ENCODE results near the gene CALML5. TPM values are rescaled to one million over a fixed set of nuclear protein-coding genes. Genes with fewer than 3 reads are reported as not detected.
A peak's percentile ranks its signal among the peaks of the same experiment; 100 is the strongest.

Gene CALML5
- total and polyA plus RNA-seq, 5 donors from 2014 or later, result not detected

GRCh38 chr10:5531558-5532306 is 32.4 kb upstream of the CALML5 start:
- no peaks in the 10 kb centered on the region for H3K4me1 Mint-ChIP-seq
- H3K36me3 Mint-ChIP-seq, result no peaks in the 10 kb centered on the region
- DNase-seq (no peak), ATAC-seq (ENCODE audit: low read depth in 2 of 2) (no peak)
- peak overlapping the region in 2 of 3 donors; percentile 40 to 66 for H3K27ac Mint-ChIP-seq
- no peaks in the 10 kb centered on the region for H3K4me1 ChIP-seq (ENCODE audit: control insufficient read depth, insufficient read depth, low read length, poor library complexity, severe bottlenecking)
- H3K9me3 ChIP-seq (ENCODE audit: control insufficient read depth in 2 of 2, low read length in 2 of 2), result no peaks in the 10 kb centered on the region
- H3K4me3 Mint-ChIP-seq, result no peak overlapping the region
- no peak overlapping the region for H3K27ac ChIP-seq (ENCODE audit: insufficient read depth, low read length, poor library complexity, severe bottlenecking)
- no peaks in the 10 kb centered on the region for H3K9me3 Mint-ChIP-seq
- H3K27me3 Mint-ChIP-seq, result no peaks in the 10 kb centered on the region
- no peak overlapping the region for H3K4me3 ChIP-seq (ENCODE audit: low read depth, low read length)
- H3K27me3 ChIP-seq (ENCODE audit: control insufficient read depth, insufficient read depth, low read length), result no peaks in the 10 kb centered on the region
- no peaks in the 10 kb centered on the region for H3K36me3 ChIP-seq (ENCODE audit: control insufficient read depth, insufficient read depth, low read length)

DNA sequence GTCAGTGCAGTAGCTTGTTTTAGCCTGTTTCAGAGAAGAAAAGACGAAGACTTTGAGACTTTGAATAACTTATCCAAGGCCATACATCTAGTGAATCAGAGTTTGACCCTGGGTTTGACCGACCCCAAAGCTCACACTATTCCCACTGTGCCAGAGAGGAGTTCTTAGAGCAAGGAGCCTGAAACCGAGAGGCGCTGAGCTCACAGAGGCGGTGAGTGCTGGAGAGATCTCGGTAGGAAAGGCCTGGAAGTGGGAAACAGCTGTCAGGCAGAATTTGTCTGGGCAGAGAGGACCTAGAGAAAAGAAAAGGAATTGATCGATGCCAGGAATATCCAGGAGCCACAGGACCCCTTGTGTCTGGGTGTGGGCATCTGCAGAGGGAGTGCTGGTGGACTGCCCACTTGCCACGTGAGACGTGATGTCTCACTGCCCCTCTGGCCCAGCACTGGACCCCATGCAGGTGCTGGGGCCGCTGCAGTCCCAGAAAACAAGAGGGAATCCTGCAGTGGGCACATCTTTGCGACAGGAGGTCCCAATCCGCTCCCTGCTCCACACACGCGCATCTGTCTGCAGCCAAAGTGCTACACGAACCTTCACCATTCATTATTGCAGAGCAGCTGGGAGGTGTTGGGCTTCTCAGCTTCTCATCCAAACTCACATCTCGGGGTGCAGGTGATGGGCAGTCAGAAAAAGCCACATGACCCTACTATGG is 31.6 kb upstream of the CALML5 start:
- no peaks in the 10 kb centered on the region for H3K27me3 Mint-ChIP-seq
- H3K4me3 Mint-ChIP-seq, result no peak overlapping the region
- no peak for DNase-seq
- H3K4me1 Mint-ChIP-seq, result no peaks in the 10 kb centered on the region
- Histone ChIP-seq H3K27me3 (ENCODE audit: control insufficient read depth, insufficient read depth, low read length) (no peaks in the 10 kb centered on the region), H3K36me3 (ENCODE audit: control insufficient read depth, insufficient read depth, low read length) (no peaks in the 10 kb centered on the region), H3K4me1 (ENCODE audit: control insufficient read depth, insufficient read depth, low read length, poor library complexity, severe bottlenecking) (no peaks in the 10 kb centered on the region), H3K27ac (ENCODE audit: insufficient read depth, low read length, poor library complexity, severe bottlenecking) (no peak overlapping the region), H3K9me3 (ENCODE audit: control insufficient read depth in 2 of 2, low read length in 2 of 2) (no peaks in the 10 kb centered on the region), H3K4me3 (ENCODE audit: low read depth, low read length) (no peak overlapping the region)
- H3K36me3 Mint-ChIP-seq, result no peaks in the 10 kb centered on the region
- no peaks in the 10 kb centered on the region for H3K9me3 Mint-ChIP-seq
- H3K27ac Mint-ChIP-seq, result peak overlapping the region in 2 of 3 donors; percentile 40 to 66
- no peak for ATAC-seq (ENCODE audit: low read depth in 2 of 2)

- H3K4me3 Mint-ChIP-seq, result no peak overlapping the region
- H3K36me3 ChIP-seq (ENCODE audit: control insufficient read depth, insufficient read depth, low read length), result no peaks in the 10 kb centered on the region
- H3K27ac ChIP-seq (ENCODE audit: insufficient read depth, low read length, poor library complexity, severe bottlenecking), result no peak overlapping the region
- H3K4me1 Mint-ChIP-seq, result no peaks in the 10 kb centered on the region
- H3K9me3 Mint-ChIP-seq, result no peaks in the 10 kb centered on the region
- DNase-seq, result no peak
- no peaks in the 10 kb centered on the region for H3K27me3 Mint-ChIP-seq
- no peaks in the 10 kb centered on the region for H3K27me3 ChIP-seq (ENCODE audit: control insufficient read depth, insufficient read depth, low read length)
- no peaks in the 10 kb centered on the region for H3K4me1 ChIP-seq (ENCODE audit: control insufficient read depth, insufficient read depth, low read length, poor library complexity, severe bottlenecking)
- no peak overlapping the region for H3K4me3 ChIP-seq (ENCODE audit: low read depth, low read length)
- H3K36me3 Mint-ChIP-seq, result no peaks in the 10 kb centered on the region
- H3K27ac Mint-ChIP-seq, result no peak overlapping the region
- no peaks in the 10 kb centered on the region for H3K9me3 ChIP-seq (ENCODE audit: control insufficient read depth in 2 of 2, low read length in 2 of 2)
- ATAC-seq (ENCODE audit: low read depth in 2 of 2), result no peak
Observed at GRCh38 chr10:5530412-5530806, 31.0 kb upstream of the CALML5 start.

DNA sequence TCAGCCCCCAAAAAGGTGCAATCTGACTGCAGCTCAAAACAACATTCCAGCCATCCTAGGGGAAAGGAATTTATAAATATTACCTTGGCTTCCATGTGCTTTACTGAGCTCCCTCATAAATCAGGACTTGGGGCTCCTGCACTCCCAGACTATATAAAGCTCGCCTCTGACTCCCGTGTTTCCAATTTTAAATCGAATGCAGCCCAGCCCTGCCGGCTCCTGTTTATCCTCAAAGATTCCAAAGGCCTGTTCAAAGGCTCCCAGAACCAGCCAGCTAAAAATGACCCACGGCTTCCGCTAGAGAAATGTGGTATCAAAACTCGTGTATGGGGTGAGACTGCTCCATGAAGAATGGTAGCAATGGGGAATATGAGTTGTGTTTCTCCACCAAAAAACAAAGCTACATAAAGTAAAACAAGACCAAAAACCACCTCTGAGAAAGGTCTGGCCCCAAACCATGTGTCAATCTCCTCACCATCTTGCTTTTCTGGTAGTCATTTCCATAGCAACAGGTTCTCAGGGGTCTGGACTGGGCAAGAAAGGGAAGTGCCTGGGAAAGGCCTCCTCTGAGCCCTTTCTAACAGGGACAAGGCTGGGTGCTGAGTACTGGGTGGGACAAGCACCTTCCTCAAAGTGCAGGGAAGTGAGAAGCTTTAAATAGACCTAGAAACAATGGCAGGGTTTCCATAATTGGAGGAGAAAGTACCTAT is 30.5 kb upstream of the CALML5 start:
- Mint-ChIP-seq H3K27ac (no peak overlapping the region), H3K27me3 (no peaks in the 10 kb centered on the region), H3K4me1 (no peaks in the 10 kb centered on the region), H3K9me3 (no peaks in the 10 kb centered on the region), H3K36me3 (no peaks in the 10 kb centered on the region), H3K4me3 (no peak overlapping the region)
- ATAC-seq (ENCODE audit: low read depth in 2 of 2), result no peak
- no peaks in the 10 kb centered on the region for H3K4me1 ChIP-seq (ENCODE audit: control insufficient read depth, insufficient read depth, low read length, poor library complexity, severe bottlenecking)
- H3K27me3 ChIP-seq (ENCODE audit: control insufficient read depth, insufficient read depth, low read length), result no peaks in the 10 kb centered on the region
- H3K27ac ChIP-seq (ENCODE audit: insufficient read depth, low read length, poor library complexity, severe bottlenecking), result no peak overlapping the region
- H3K36me3 ChIP-seq (ENCODE audit: control insufficient read depth, insufficient read depth, low read length), result no peaks in the 10 kb centered on the region
- no peaks in the 10 kb centered on the region for H3K9me3 ChIP-seq (ENCODE audit: control insufficient read depth in 2 of 2, low read length in 2 of 2)
- no peak for DNase-seq
- no peak overlapping the region for H3K4me3 ChIP-seq (ENCODE audit: low read depth, low read length)

DNA sequence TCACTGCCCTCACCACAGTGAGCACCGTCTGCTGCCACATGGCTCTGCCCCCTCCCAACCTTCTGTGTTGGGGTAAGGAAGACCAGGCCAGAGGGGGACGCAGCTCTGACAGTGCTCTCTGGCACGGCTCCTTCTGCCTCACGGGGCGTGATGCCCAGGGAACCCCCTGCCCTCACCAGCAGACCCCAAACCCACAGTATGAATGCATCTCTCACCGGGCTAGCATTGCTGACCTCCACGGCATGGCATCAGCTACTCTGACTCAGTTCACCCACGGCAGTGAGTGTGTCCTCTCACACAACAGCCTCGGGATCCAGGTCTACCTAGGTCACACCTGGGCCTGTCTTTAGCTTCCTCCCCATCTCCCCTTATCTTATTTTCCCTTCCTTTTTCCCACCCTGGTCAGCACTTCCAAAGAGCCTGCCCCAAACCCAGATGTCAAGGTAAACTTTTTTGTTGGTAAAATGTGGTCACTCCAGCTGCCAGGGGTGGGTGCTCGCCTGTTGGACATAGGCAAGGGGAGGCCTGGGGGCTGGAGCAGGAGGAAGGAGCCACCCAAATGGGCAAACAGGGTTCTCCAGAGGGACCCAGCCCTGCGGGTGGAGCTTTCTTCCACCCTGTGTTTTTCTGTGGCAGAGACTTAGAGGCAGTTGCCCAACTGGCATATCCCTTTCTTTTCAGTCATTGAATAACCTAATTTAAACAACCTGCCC is 29.8 kb upstream of the CALML5 start:
- H3K27ac Mint-ChIP-seq, result peak overlapping the region in 1 of 3 donors; percentile 52

DNA sequence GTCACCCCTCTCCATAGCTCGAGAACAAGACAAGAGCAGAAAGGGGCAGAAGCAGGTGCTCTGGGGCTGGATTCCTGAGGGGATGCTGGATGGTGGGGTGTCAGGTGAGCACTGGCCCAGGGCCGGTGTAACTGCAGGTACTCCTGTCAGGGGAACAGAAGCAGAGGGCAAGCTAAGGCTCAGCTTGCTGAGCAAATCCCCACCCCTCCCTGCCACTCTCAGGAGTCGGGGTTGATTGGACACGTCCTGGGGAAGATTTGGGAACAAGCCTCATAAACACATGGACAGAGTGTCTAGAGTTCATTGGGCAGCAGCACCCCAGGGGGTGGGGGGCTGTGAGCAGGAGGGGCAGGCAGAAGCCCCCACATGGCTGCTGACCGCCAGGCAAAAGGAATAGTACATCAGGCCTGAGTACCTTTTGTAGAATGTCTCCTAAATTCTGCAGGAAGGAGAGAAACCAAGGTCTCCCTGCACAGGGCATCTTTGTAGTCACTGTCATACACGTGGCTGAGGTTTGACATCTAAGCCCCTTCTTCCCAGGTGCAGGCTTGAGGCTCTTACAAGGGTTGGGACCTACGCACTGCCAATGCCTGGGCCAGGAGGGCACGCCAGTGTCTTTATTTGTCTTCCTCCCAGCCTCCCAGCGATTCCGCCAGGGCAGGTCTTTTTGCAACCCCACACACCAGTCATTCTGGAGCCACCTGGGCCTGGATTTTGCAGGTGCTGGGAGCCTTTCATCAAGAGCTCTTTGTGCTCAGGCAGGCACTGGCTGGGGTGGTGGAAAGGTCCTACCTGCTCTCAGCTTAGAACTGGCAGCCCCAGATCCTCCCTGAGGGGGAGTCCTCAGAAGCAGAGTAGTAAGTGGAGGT is 28.2 kb upstream of the CALML5 start:
- no peaks in the 10 kb centered on the region for H3K27me3 Mint-ChIP-seq
- no peak for DNase-seq
- no peaks in the 10 kb centered on the region for H3K36me3 Mint-ChIP-seq

More for the DNA sequence above, 29.8 kb upstream of the CALML5 start:
- Mint-ChIP-seq H3K9me3 (no peaks in the 10 kb centered on the region), H3K27me3 (no peaks in the 10 kb centered on the region), H3K4me3 (no peak overlapping the region), H3K36me3 (no peaks in the 10 kb centered on the region), H3K4me1 (no peaks in the 10 kb centered on the region)
- H3K27me3 ChIP-seq (ENCODE audit: control insufficient read depth, insufficient read depth, low read length), result no peaks in the 10 kb centered on the region
- no peak for DNase-seq
- H3K27ac ChIP-seq (ENCODE audit: insufficient read depth, low read length, poor library complexity, severe bottlenecking), result no peak overlapping the region
- no peaks in the 10 kb centered on the region for H3K9me3 ChIP-seq (ENCODE audit: control insufficient read depth in 2 of 2, low read length in 2 of 2)
- no peaks in the 10 kb centered on the region for H3K4me1 ChIP-seq (ENCODE audit: control insufficient read depth, insufficient read depth, low read length, poor library complexity, severe bottlenecking)
- no peak for ATAC-seq (ENCODE audit: low read depth in 2 of 2)
- no peaks in the 10 kb centered on the region for H3K36me3 ChIP-seq (ENCODE audit: control insufficient read depth, insufficient read depth, low read length)
- no peak overlapping the region for H3K4me3 ChIP-seq (ENCODE audit: low read depth, low read length)

More for the DNA sequence above, 28.2 kb upstream of the CALML5 start:
- Mint-ChIP-seq H3K4me3 (no peak overlapping the region), H3K27ac (no peak overlapping the region), H3K9me3 (no peaks in the 10 kb centered on the region), H3K4me1 (no peaks in the 10 kb centered on the region)
- ATAC-seq (ENCODE audit: low read depth in 2 of 2), result no peak
- no peaks in the 10 kb centered on the region for H3K36me3 ChIP-seq (ENCODE audit: control insufficient read depth, insufficient read depth, low read length)
- H3K4me1 ChIP-seq (ENCODE audit: control insufficient read depth, insufficient read depth, low read length, poor library complexity, severe bottlenecking), result no peaks in the 10 kb centered on the region
- H3K27me3 ChIP-seq (ENCODE audit: control insufficient read depth, insufficient read depth, low read length), result no peaks in the 10 kb centered on the region
- no peak overlapping the region for H3K27ac ChIP-seq (ENCODE audit: insufficient read depth, low read length, poor library complexity, severe bottlenecking)
- no peaks in the 10 kb centered on the region for H3K9me3 ChIP-seq (ENCODE audit: control insufficient read depth in 2 of 2, low read length in 2 of 2)
- no peak overlapping the region for H3K4me3 ChIP-seq (ENCODE audit: low read depth, low read length)
